GM21447 (cell line): ENCODE measurements around the gene ZNF559.
"Not testable (repeated sequence)": the region's sequence is repeated elsewhere in the genome, so short reads cannot be mapped to it uniquely, and the experiment has no call there.

ENCODE experiments used
- ATAC-seq: cut with Tn5 transposase; IDR thresholded peaks from one replicate; pipeline ENCODE4 v1.9.1; 2021; ENCODE audit not compliant: unreplicated experiment

The ZNF559 gene

GRCh38 chr19:9323919-9324583, at the start of gene ZNF559:
TSS of gene ZNF559 (plus strand) at chr19:9324179. CDS start at chr19:9338550, 14,371 bp downstream.
- peak; percentile 97 for ATAC-seq

GRCh38 chr19:9283485-9283884, 40.5 kb upstream of the ZNF559 start:
- ATAC-seq: not testable (repeated sequence)

- no peak for ATAC-seq
These were observed 34.6 kb upstream of the ZNF559 start for GRCh38 chr19:9289231-9289884.

- ATAC-seq: no peak
These were observed 28.5 kb upstream of the ZNF559 start for GRCh38 chr19:9295411-9295849.

- ATAC-seq: no peak
These were observed 27.6 kb upstream of the ZNF559 start for GRCh38 chr19:9296336-9296735.

- no peak for ATAC-seq
These were observed 17.5 kb upstream of the ZNF559 start for GRCh38 chr19:9306443-9306842.

- ATAC-seq: no peak
These were observed 15.7 kb upstream of the ZNF559 start for GRCh38 chr19:9308091-9308770.

GRCh38 chr19:9309139-9309973, 14.6 kb upstream of the ZNF559 start, which contains the start of gene ZNF699:
TSS of gene ZNF699 (minus strand) at chr19:9309838. CDS start at chr19:9305119, 4,719 bp downstream.
- peak; percentile 87 for ATAC-seq

- ATAC-seq: peak; percentile 61
These were observed 14.0 kb upstream of the ZNF559 start for GRCh38 chr19:9309974-9310446.

GRCh38 chr19:9313756-9314155, 10.2 kb upstream of the ZNF559 start:
- ATAC-seq: no peak

GRCh38 chr19:9321338-9321737, 2.6 kb upstream of the ZNF559 start:
- no peak for ATAC-seq

GRCh38 chr19:9321756-9322155, 2.2 kb upstream of the ZNF559 start:
- not testable (repeated sequence) for ATAC-seq

- not testable (repeated sequence) for ATAC-seq
These were observed 1.8 kb upstream of the ZNF559 start for GRCh38 chr19:9322201-9322600.

- peak; percentile 25 for ATAC-seq
These were observed 441 bp upstream of the ZNF559 start for GRCh38 chr19:9323557-9323918.

GRCh38 chr19:9324584-9324962, 594 bp downstream of the ZNF559 start:
- ATAC-seq: no peak

- ATAC-seq: no peak
These were observed 6.0 kb downstream of the ZNF559 start for GRCh38 chr19:9329999-9330398.

GRCh38 chr19:9342610-9343304, 18.8 kb downstream of the ZNF559 start:
- ATAC-seq: no peak

- no peak for ATAC-seq
These were observed 21.0 kb downstream of the ZNF559 start for GRCh38 chr19:9345005-9345404.

- no peak for ATAC-seq
These were observed 24.3 kb downstream of the ZNF559 start for GRCh38 chr19:9348253-9348652.

- ATAC-seq: no peak
These were observed 24.7 kb downstream of the ZNF559 start for GRCh38 chr19:9348671-9349070.
